Spleen (tissue), 7 donors: ENCODE results near the gene VEGFA.

Experiments
- CTCF ChIP-seq, 11 experiments: fragments of 200-600 bp in 7 of 11; fragments of 450-650 bp in 4 of 11; sonication (generic) in 4 of 11; IDR thresholded peaks in 8 of 11; conservative IDR thresholded peaks in 3 of 11; 1 replicate in 7 of 11; 2 replicates in 4 of 11; pipeline versions ENCODE4 v1.4.0 to v1.8.0; 2016 to 2021; ENCODE audit warnings: antibody characterized with exemption in 11 of 11, inconsistent platforms in 4 of 11, mild to moderate bottlenecking in 1 of 11
- POLR2A ChIP-seq, 3 donors: fragments of 450-650 bp; IDR thresholded peaks; one replicate each; pipeline ENCODE4 v1.5.1; 2017; ENCODE audit warnings: antibody characterized with exemption in 3 of 3, mild to moderate bottlenecking in 1 of 3
- POLR2AphosphoS5 ChIP-seq, 3 donors: sonication (generic); formaldehyde crosslinking; IDR thresholded peaks; one replicate each; pipeline ENCODE4 v1.5.1; 2017; ENCODE audit warnings: antibody characterized with exemption in 3 of 3
- donor health status: DM: no; HTN: no; CAD: no; lungs with moderate emphysema.
- donor health status: DM: no; HTN: no; CAD: no.
- donor health status: DM: no; HTN: no; CAD: no.

GRCh38 chr6:43808412-43808811 is 38.4 kb downstream of the VEGFA start:
- TF ChIP-seq POLR2AphosphoS5 (IDR thresholded peaks at IDR 0.05) (no peak), CTCF (IDR thresholded peaks at IDR 0.05 in 8 of 11, conservative IDR thresholded peaks at IDR 0.05 in 3 of 11) (no peak), POLR2A (IDR thresholded peaks at IDR 0.05) (no peak)
